ENCODE results near the gene WIPF3. TPM values are rescaled to one million over a fixed set of nuclear protein-coding genes. Genes with fewer than 3 reads are reported as not detected.

The WIPF3 gene, protein sequence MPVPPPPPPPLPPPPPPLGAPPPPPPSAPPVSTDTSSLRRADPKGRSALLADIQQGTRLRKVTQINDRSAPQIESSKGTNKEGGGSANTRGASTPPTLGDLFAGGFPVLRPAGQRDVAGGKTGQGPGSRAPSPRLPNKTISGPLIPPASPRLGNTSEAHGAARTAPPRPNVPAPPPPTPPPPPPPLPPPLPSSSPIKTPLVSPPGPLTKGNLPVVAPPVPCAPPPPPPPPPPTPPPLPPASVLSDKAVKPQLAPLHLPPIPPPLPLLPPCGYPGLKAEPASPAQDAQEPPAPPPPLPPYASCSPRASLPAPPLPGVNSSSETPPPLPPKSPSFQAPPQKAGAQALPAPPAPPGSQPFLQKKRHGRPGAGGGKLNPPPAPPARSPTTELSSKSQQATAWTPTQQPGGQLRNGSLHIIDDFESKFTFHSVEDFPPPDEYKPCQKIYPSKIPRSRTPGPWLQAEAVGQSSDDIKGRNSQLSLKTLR
- under 0.01 and 0.25 TPM in 2 replicates for total RNA-seq

DNA sequence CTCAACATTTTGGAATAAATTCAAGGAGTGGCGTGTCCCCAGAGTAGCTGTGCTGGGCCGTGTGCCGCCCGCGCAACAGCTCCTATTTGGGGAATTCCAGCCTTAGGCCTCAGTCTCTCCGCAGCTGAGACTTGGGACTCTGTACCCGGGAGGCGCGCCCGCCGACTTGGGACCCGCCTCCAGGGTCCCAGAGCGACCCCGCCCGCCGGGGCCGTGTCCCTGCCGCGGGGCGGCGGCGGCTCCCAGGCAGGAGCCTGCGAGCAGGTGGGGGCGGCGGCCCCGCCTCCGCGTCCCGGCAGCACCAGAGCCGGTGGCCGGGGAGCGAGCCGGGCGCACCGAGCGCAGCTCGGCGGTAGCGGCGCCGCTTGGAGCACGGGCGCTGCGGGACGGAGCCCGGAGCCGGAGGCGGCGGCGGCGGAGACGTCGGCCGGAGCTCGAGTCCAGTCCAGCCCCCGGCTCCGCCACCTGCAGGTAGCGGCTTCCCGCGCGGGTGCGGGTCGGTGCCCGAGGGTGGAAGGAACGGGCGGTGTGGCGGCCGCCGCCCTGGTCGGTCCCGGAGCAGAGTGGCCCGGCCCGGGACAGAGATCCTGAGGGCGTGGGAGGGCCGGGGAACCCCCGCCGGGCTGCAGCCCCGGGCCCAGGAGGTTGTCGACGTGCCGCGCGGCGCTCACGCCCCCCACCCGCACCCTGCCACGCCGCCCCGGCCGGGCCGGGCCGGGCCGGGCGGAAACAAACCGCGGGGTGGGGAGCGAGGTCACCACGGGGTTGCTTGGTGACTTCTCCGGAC, at the start of gene WIPF3:
Gene WIPF3, plus strand, starts transcription at position 301 of the 787 bp plus-strand sequence. CDS start 28,217 bp downstream, outside the sequence.

Other genes starting within 250 kb of the WIPF3 start
- 4.1 and 11.7 TPM in 2 replicates for gene PRR15, start 242.7 kb upstream of the WIPF3 start, total RNA-seq
- gene SCRN1, start 183.3 kb downstream of the WIPF3 start, total RNA-seq = 60.8 and 72.8 TPM in 2 replicates
- gene FKBP14, start 220.2 kb downstream of the WIPF3 start, total RNA-seq = 8.2 and 13.5 TPM in 2 replicates
- 4.6 and 4.9 TPM in 2 replicates for gene PLEKHA8, start 221.9 kb downstream of the WIPF3 start, total RNA-seq